Measurements from ENCODE around the gene OR2D3.

DNA sequence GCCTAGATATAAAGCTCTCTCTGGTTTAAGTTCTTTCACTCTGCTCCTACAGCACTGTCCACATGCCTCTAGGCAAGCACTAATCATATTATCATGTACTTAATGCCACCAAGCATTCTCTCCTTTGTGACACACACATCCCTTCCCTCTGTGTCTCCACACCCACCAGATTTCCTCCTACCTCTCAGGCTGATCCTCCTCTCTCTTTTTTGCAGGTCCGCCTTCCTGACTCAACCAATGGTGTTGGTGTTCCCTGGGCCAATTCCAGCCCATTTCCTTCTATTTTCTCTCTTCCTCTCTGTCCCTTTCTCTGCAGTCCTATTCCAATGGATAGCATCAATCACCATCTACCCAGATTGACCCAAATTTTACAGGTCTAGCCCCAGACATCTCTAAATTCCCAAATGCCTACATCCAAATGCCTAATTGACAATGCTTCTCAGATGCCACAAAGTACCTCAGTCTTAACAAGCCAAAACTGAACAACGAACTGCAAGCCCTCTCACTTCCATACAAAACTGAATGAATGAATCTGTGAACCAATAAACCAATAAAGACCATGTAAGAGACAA lies 4.9 kb downstream of the OR2D3 start:
- TF ChIP-seq, protein P1, sequence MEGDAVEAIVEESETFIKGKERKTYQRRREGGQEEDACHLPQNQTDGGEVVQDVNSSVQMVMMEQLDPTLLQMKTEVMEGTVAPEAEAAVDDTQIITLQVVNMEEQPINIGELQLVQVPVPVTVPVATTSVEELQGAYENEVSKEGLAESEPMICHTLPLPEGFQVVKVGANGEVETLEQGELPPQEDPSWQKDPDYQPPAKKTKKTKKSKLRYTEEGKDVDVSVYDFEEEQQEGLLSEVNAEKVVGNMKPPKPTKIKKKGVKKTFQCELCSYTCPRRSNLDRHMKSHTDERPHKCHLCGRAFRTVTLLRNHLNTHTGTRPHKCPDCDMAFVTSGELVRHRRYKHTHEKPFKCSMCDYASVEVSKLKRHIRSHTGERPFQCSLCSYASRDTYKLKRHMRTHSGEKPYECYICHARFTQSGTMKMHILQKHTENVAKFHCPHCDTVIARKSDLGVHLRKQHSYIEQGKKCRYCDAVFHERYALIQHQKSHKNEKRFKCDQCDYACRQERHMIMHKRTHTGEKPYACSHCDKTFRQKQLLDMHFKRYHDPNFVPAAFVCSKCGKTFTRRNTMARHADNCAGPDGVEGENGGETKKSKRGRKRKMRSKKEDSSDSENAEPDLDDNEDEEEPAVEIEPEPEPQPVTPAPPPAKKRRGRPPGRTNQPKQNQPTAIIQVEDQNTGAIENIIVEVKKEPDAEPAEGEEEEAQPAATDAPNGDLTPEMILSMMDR (IDR thresholded peaks at IDR 0.05): no peak
- no peak for TF ChIP-seq POLR2A (IDR thresholded peaks at IDR 0.05)
